ENCODE measurements around the gene TRIP13. TPM values are rescaled to one million over a fixed set of nuclear protein-coding genes. Genes with fewer than 3 reads are reported as not detected.

TRIP13 gene
- total and polyA plus RNA-seq, 2 experiments from 2014 or later, result 42.5 to 44.8 TPM

GRCh38 chr5:885127-885442 lies 7.6 kb upstream of the TRIP13 start:
- Histone ChIP-seq H4K20me1 (replicated peaks; ENCODE audit: insufficient read depth) (peaks cover 46% of the 10 kb centered on the region), H3K4me3 (no peak overlapping the region), H3K27ac (ENCODE audit: low read depth) (no peak overlapping the region), H3K79me2 (replicated peaks; ENCODE audit: insufficient read depth) (peaks cover 83% of the 10 kb centered on the region), H3K4me2 (no peak overlapping the region), H3K4me1 (ENCODE audit: insufficient read depth) (no peaks in the 10 kb centered on the region), H3F3A (replicated peaks; ENCODE audit: low read depth) (peaks cover 8% of the 10 kb centered on the region; the same call in 1 of the 2 replicates), H3K36me3 (ENCODE audit: insufficient read depth) (peaks cover 59% of the 10 kb centered on the region), H2AFZ (no peak overlapping the region), H3K27me3 (ENCODE audit: insufficient read depth) (no peaks in the 10 kb centered on the region), H3K9me2 (ENCODE audit: insufficient read depth) (no peaks in the 10 kb centered on the region)
- Mint-ChIP-seq H3K9me3 (peaks cover 6% of the 10 kb centered on the region), H3K4me1 (no peaks in the 10 kb centered on the region; the same call in 2 of the 3 replicates), H3K27me3 (ENCODE audit: insufficient read depth, low read depth, poor library complexity) (peaks cover 12% of the 10 kb centered on the region), H3K27ac (no peak overlapping the region; the same call in 1 of the 2 replicates), H3K36me3 (ENCODE audit: low read depth) (peaks cover 97% of the 10 kb centered on the region), H3K4me3 (no peak overlapping the region)
- DNase-seq (ENCODE audit: low spot score) (no peak), ATAC-seq (no peak)
- TF ChIP-seq ZNF114 (CRISPR knock-in tag; IDR thresholded peaks at IDR 0.05) (no peak), STAT1 (IDR thresholded peaks at IDR 0.05; ENCODE audit: unreplicated experiment) (no peak), NANOG (IDR thresholded peaks at IDR 0.05; ENCODE audit: borderline replicate concordance) (no peak), ZNF331 (CRISPR knock-in tag; IDR thresholded peaks at IDR 0.05; ENCODE audit: low read depth) (no peak), ZNF462 (CRISPR knock-in tag; IDR thresholded peaks at IDR 0.05) (no peak)

- Histone ChIP-seq H3K9me2 (ENCODE audit: insufficient read depth) (no peaks in the 10 kb centered on the region), H3K79me2 (replicated peaks; ENCODE audit: insufficient read depth) (peaks cover 88% of the 10 kb centered on the region), H3F3A (replicated peaks; ENCODE audit: low read depth) (peaks cover 8% of the 10 kb centered on the region; the same call in 1 of the 2 replicates), H3K27me3 (ENCODE audit: insufficient read depth) (no peaks in the 10 kb centered on the region), H3K4me1 (ENCODE audit: insufficient read depth) (no peaks in the 10 kb centered on the region), H2AFZ (no peak overlapping the region), H3K4me2 (no peak overlapping the region), H3K36me3 (ENCODE audit: insufficient read depth) (peaks cover 63% of the 10 kb centered on the region), H4K20me1 (replicated peaks; ENCODE audit: insufficient read depth) (peaks cover 46% of the 10 kb centered on the region), H3K27ac (ENCODE audit: low read depth) (no peak overlapping the region), H3K4me3 (no peak overlapping the region)
- Mint-ChIP-seq H3K27me3 (ENCODE audit: insufficient read depth, low read depth, poor library complexity) (peaks cover 12% of the 10 kb centered on the region), H3K4me1 (no peaks in the 10 kb centered on the region; the same call in 2 of the 3 replicates), H3K27ac (no peak overlapping the region), H3K36me3 (ENCODE audit: low read depth) (peaks cover 100% of the 10 kb centered on the region), H3K9me3 (peaks cover 6% of the 10 kb centered on the region), H3K4me3 (no peak overlapping the region)
- TF ChIP-seq ZNF114 (CRISPR knock-in tag; IDR thresholded peaks at IDR 0.05), result no peak
- TF ChIP-seq POLR2AphosphoS5 (IDR thresholded peaks at IDR 0.05; ENCODE audit: low read depth), result no peak
- DNase-seq (ENCODE audit: low spot score), result no peak
- ATAC-seq, result no peak
These were observed 7.2 kb upstream of the TRIP13 start for GRCh38 chr5:885529-885928.
